Measurements from ENCODE around the gene ZIC1.

ZIC1 gene

GRCh38 chr3:147400999-147401398 lies 8.2 kb upstream of the ZIC1 start:
- Histone ChIP-seq H3K27me3 (ENCODE audit: control insufficient read depth, insufficient read depth, low read length) (no peaks in the 10 kb centered on the region), H3K9ac (ENCODE audit: low read depth, low read length) (no peak overlapping the region), H3K4me2 (ENCODE audit: low read length) (no peak overlapping the region), H3K36me3 (ENCODE audit: insufficient read depth, low read length) (no peaks in the 10 kb centered on the region), H3K4me3 (ENCODE audit: low read length) (no peak overlapping the region), H3K4me1 (ENCODE audit: control insufficient read depth, insufficient read depth, low read length) (no peaks in the 10 kb centered on the region), H3K9me3 (replicated peaks; ENCODE audit: low read length) (no peaks in the 10 kb centered on the region)

- no peaks in the 10 kb centered on the region for H3K27me3 ChIP-seq (ENCODE audit: control insufficient read depth, insufficient read depth, low read length)
- H3K9me3 ChIP-seq (replicated peaks; ENCODE audit: low read length): no peaks in the 10 kb centered on the region
Measured at GRCh38 chr3:147401421-147401820, 7.7 kb upstream of the ZIC1 start.

DNA sequence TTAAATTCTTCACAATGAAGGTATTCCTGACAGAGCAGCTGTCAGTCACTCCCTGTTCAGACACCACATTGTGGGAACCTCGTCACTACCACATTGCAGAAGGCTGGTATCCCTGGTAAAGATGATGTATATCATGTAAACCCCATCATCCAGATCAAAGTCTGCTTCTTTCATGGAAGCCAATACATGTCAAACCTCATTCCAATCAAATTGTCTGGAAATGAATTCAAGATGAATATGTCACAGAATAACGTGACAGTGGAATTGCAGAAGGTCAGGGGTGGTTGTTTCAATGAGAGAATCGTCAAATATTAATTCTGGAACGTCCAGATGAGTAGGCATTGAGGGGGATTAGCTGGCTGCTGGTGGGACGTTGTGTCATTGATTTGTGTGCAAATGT lies 7.0 kb upstream of the ZIC1 start:
- H3K36me3 ChIP-seq (ENCODE audit: insufficient read depth, low read length): no peaks in the 10 kb centered on the region
- H3K9me3 ChIP-seq (replicated peaks; ENCODE audit: low read length): no peaks in the 10 kb centered on the region
- no peak overlapping the region for H3K4me3 ChIP-seq (ENCODE audit: low read length)
- H3K9ac ChIP-seq (ENCODE audit: low read depth, low read length): no peak overlapping the region
- no peak overlapping the region for H3K4me2 ChIP-seq (ENCODE audit: low read length)
- no peaks in the 10 kb centered on the region for H3K27me3 ChIP-seq (ENCODE audit: control insufficient read depth, insufficient read depth, low read length)
- no peaks in the 10 kb centered on the region for H3K4me1 ChIP-seq (ENCODE audit: control insufficient read depth, insufficient read depth, low read length)

More at GRCh38 chr3:147401421-147401820, 7.7 kb upstream of the ZIC1 start:
- Histone ChIP-seq H3K4me2 (ENCODE audit: low read length) (no peak overlapping the region), H3K4me1 (ENCODE audit: control insufficient read depth, insufficient read depth, low read length) (no peaks in the 10 kb centered on the region), H3K9ac (ENCODE audit: low read depth, low read length) (no peak overlapping the region), H3K36me3 (ENCODE audit: insufficient read depth, low read length) (no peaks in the 10 kb centered on the region), H3K4me3 (ENCODE audit: low read length) (no peak overlapping the region)

DNA sequence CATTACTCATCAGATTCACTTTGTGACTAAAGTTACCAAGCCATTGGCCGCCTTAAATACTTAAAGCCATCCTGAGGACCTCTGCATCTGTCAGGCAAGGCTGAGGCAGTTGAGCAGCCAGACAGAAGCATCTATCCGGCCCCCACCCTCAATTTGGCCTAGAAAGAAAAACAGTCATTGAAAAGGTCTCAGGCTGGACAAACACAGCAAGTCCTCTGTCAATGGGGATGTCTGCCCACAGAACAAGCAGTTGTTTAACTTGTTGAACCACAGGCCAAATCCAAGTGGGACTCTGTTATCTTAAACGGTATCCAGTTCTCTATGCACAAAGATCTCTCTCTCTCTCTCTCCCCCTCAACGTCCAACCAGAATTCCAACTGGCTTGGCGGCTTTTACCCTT lies 5.7 kb upstream of the ZIC1 start:
- Histone ChIP-seq H3K9ac (ENCODE audit: low read depth, low read length) (no peak overlapping the region), H3K4me3 (ENCODE audit: low read length) (no peak overlapping the region), H3K36me3 (ENCODE audit: insufficient read depth, low read length) (no peaks in the 10 kb centered on the region), H3K27me3 (ENCODE audit: control insufficient read depth, insufficient read depth, low read length) (no peaks in the 10 kb centered on the region), H3K4me1 (ENCODE audit: control insufficient read depth, insufficient read depth, low read length) (peaks cover 4% of the 10 kb centered on the region), H3K4me2 (ENCODE audit: low read length) (no peak overlapping the region), H3K9me3 (replicated peaks; ENCODE audit: low read length) (no peaks in the 10 kb centered on the region)

DNA sequence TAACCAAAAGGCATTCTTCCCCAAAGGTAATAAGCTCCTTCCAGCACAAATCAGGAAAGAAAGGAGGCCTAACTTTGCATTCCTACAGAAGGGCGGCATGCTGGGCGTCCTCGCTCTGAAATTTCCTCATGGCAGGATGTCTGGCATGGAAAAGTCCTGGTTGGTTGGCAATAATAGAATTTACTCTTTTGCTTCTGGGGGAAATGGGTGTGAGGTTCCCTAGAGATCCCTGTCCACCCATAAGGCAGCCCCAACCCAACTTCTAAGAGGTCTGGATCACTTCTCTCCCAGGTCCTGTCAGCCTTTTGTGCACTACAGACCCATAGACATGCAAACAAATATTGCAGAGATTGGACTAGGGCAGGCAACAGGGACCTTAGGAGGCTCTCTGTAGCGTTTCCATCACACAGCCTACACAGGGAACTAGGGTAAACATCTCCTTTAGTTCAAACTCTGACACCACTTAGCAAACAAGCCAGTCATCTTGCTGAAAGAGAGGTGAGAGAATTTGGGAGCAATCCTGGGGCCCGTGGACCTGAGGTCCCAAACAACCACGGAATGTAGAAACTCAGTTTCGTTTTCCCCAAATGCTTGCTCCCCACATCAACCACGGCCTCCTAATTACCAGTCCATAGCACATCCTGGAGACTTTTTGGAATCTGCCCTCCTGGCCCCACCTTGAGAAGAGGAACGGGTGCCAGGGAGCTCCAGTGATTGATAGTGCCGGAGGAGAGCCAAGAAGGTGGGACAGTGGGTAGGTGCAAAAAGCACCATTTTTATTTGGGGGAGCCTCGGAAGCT lies 5.0 kb upstream of the ZIC1 start:
- Histone ChIP-seq H3K9me3 (replicated peaks; ENCODE audit: low read length) (no peaks in the 10 kb centered on the region), H3K4me2 (ENCODE audit: low read length) (no peak overlapping the region), H3K4me3 (ENCODE audit: low read length) (no peak overlapping the region), H3K4me1 (ENCODE audit: control insufficient read depth, insufficient read depth, low read length) (peaks cover 4% of the 10 kb centered on the region), H3K27me3 (ENCODE audit: control insufficient read depth, insufficient read depth, low read length) (no peaks in the 10 kb centered on the region), H3K36me3 (ENCODE audit: insufficient read depth, low read length) (no peaks in the 10 kb centered on the region), H3K9ac (ENCODE audit: low read depth, low read length) (no peak overlapping the region)

- Histone ChIP-seq H3K36me3 (ENCODE audit: insufficient read depth, low read length) (no peaks in the 10 kb centered on the region), H3K4me3 (ENCODE audit: low read length) (no peak overlapping the region), H3K9ac (ENCODE audit: low read depth, low read length) (no peak overlapping the region), H3K27me3 (ENCODE audit: control insufficient read depth, insufficient read depth, low read length) (no peaks in the 10 kb centered on the region), H3K4me1 (ENCODE audit: control insufficient read depth, insufficient read depth, low read length) (peaks cover 4% of the 10 kb centered on the region), H3K9me3 (replicated peaks; ENCODE audit: low read length) (no peaks in the 10 kb centered on the region), H3K4me2 (ENCODE audit: low read length) (no peak overlapping the region)
Measured at GRCh38 chr3:147404800-147405230, 4.3 kb upstream of the ZIC1 start.

GRCh38 chr3:147405231-147406027 lies 3.7 kb upstream of the ZIC1 start:
- no peak overlapping the region for H3K9ac ChIP-seq (ENCODE audit: low read depth, low read length)
- H3K4me3 ChIP-seq (ENCODE audit: low read length): no peak overlapping the region
- no peak overlapping the region for H3K4me2 ChIP-seq (ENCODE audit: low read length)
- no peaks in the 10 kb centered on the region for H3K36me3 ChIP-seq (ENCODE audit: insufficient read depth, low read length)
- H3K27me3 ChIP-seq (ENCODE audit: control insufficient read depth, insufficient read depth, low read length): no peaks in the 10 kb centered on the region
- peaks cover 4% of the 10 kb centered on the region for H3K4me1 ChIP-seq (ENCODE audit: control insufficient read depth, insufficient read depth, low read length)
- no peaks in the 10 kb centered on the region for H3K9me3 ChIP-seq (replicated peaks; ENCODE audit: low read length)

DNA sequence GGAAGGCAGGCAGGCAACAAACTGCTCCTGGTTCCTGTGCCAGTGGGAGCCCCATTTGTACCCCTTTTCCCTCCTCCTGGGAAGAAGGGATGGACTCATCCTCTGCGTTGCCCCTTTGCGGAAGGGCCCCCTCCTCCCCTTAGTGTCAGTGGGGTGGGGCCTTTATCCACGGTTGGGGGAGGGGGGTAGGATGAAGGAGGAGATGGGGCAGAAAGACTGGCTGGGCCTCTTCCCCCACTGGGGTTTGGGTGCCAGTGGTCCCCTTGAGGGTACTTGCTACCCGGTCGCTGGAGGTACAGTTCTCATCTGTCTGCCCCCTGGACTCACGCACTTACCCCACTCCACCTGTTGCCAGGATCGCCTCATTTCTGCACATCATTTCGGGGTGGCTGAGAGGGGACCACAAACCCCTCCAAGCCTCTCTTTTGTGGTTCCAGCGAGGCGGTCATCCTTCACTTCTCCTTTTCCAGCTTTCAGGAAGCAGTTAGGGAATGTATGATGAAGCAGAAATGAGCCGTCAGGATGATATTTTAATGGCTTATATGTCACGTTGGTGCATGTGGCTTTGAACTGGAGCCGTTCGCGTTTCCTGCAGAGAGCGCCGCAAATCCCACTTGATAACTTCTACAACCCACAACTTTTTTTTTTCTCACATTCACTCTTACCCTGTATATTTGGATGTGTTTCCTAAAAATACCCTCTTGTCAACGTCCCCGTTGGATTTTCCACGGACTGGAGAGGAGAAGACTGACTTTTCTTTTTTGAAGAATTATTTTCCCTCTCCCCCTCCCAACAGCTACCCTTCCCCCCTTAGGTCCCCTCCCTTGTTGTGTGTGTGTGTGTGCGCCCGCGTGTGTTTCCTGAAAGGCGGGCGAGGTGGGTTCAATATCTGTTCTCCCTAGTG lies 2.9 kb upstream of the ZIC1 start, which contains the start of gene ZIC4:
TSS of gene ZIC4 (minus strand) at position 516 of the 904 bp plus-strand sequence. CDS start 3,746 bp downstream, outside the sequence.
- H3K9me3 ChIP-seq (replicated peaks; ENCODE audit: low read length): no peaks in the 10 kb centered on the region
- no peaks in the 10 kb centered on the region for H3K36me3 ChIP-seq (ENCODE audit: insufficient read depth, low read length)
- no peak within 1 kb of the TSS for H3K9ac ChIP-seq (ENCODE audit: low read depth, low read length)
- H3K4me1 ChIP-seq (ENCODE audit: control insufficient read depth, insufficient read depth, low read length): peaks cover 4% of the 10 kb centered on the region
- H3K4me2 ChIP-seq (ENCODE audit: low read length): peak within 1 kb of the TSS; percentile 92
- no peaks in the 10 kb centered on the region for H3K27me3 ChIP-seq (ENCODE audit: control insufficient read depth, insufficient read depth, low read length)
- H3K4me3 ChIP-seq (ENCODE audit: low read length): no peak within 1 kb of the TSS

GRCh38 chr3:147407114-147407497 lies 2.1 kb upstream of the ZIC1 start:
- Histone ChIP-seq H3K9ac (ENCODE audit: low read depth, low read length) (no peak overlapping the region), H3K9me3 (replicated peaks; ENCODE audit: low read length) (no peaks in the 10 kb centered on the region), H3K27me3 (ENCODE audit: control insufficient read depth, insufficient read depth, low read length) (no peaks in the 10 kb centered on the region), H3K36me3 (ENCODE audit: insufficient read depth, low read length) (no peaks in the 10 kb centered on the region), H3K4me3 (ENCODE audit: low read length) (no peak overlapping the region), H3K4me1 (ENCODE audit: control insufficient read depth, insufficient read depth, low read length) (peaks cover 4% of the 10 kb centered on the region), H3K4me2 (ENCODE audit: low read length) (peak overlapping the region; percentile 92)

GRCh38 chr3:147407498-147408187 lies 1.5 kb upstream of the ZIC1 start:
- no peaks in the 10 kb centered on the region for H3K27me3 ChIP-seq (ENCODE audit: control insufficient read depth, insufficient read depth, low read length)
- peak overlapping the region; percentile 92 for H3K4me2 ChIP-seq (ENCODE audit: low read length)
- H3K9ac ChIP-seq (ENCODE audit: low read depth, low read length): no peak overlapping the region
- H3K9me3 ChIP-seq (replicated peaks; ENCODE audit: low read length): no peaks in the 10 kb centered on the region
- H3K4me3 ChIP-seq (ENCODE audit: low read length): no peak overlapping the region
- peaks cover 3% of the 10 kb centered on the region for H3K36me3 ChIP-seq (ENCODE audit: insufficient read depth, low read length)
- peaks cover 8% of the 10 kb centered on the region for H3K4me1 ChIP-seq (ENCODE audit: control insufficient read depth, insufficient read depth, low read length)
